NOMO-1 treated with DMSO at 0.1 percent for 48 hours (cell line): ENCODE data around the gene GALNT18.
A peak's percentile ranks its signal among the peaks of the same experiment; 100 is the strongest.

ENCODE experiments used
- DNase-seq: peaks from one replicate; lab custom pipeline; 2025; ENCODE audit not compliant: unreplicated experiment; lab: John Stamatoyannopoulos, UW

Gene GALNT18

GRCh38 chr11:11568651-11569229 lies 53.1 kb downstream of the GALNT18 start:
- no peak for DNase-seq

GRCh38 chr11:11567936-11568650 lies 53.7 kb downstream of the GALNT18 start:
- DNase-seq = no peak

- DNase-seq = no peak
Measured at GRCh38 chr11:11565636-11566035, 56.2 kb downstream of the GALNT18 start.

DNA sequence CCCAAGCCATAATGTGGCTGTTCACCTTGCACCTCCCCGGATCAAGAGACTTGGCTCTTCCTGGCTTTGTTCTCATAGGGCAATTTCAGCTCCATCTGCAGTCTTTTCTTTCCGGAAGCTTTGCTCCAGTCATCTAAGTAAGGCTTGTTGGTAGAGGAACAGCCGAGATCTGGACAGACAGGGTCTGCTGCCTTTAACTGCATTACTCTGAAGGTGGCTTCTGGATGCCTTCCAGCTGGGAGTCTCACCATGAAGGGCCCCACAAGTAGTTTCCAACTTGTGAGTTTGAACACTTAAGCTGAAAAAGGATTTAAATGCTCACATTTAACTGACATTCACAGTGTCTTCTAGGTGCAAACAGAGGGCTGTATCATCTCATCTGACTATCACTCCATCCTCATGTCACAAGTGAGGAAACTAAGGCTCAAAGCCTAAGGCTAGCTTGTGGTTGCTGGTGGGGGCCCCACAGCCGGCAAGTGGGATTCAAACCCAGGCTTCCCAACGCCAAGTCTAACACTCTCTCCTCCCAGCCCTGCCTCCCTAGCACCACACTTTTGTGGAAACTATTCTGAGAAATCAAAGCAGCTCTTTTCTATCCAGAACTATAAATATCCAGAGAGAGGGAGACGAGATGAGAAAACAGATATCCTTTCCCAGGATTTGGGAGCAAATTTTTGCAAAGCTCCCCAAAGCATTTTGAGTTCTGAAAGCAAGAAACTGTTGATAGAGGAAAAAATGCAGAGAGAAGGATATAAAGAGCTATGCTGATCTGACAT lies 58.4 kb downstream of the GALNT18 start:
- no peak for DNase-seq

DNA sequence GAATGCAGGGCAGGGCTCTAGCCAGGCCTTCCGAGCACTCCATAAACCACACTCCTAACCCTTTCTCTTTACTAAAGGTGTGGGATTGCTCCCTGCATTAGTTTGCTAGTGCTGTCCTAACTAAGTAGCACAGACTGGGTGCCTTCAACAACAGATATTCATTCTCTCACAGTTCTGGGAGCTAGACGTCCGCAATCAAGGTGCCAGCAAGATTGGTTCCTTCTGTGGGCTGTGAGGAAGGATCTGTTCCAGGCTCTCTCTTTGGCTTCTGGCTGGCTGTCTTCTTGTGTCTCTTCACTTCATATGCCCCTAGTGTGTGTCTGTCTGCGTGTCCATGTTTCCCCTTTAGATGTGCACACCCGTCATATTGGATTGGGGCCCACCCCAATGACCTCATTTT lies 59.8 kb downstream of the GALNT18 start:
- no peak for DNase-seq

DNA sequence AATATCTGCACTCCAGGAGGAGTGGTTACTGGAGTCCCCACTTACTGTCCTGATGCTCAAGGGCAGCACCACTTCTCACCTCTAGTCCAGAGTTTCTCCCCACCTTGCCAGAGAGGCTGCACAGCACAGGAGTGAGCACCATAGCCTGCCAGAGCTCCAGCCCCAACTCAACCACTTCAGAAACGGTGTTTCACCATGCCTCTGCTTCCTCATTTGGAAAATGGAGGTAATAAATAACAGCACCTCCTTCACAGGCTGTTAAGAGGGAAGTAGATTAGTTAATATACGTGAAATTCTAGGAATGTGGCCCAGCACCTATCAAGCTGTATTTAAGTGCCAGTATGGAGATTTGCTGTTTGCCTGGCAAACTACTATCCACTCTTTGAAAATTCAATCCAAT lies 63.0 kb downstream of the GALNT18 start:
- peak; percentile 1 for DNase-seq

DNA sequence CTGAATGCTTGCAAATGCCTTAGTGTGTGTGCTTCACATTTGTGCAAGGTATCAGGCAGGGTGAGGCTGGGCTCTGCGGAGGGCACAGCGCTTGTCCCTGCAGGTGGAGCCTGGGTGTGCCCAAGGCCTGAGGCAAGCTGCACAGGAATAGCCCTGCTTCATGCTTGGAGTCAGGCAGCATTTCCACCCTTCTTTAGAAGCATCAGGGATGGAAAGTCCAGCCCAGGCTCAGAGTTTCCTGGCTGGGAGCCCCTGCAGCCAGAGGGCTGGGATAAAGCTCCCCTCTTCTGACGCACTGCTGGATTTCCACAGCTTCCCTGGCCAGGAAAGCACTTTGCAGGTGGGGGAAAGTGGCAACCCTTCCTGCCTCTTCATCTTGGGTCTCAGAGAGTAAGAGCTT lies 63.4 kb downstream of the GALNT18 start:
- DNase-seq = no peak

GRCh38 chr11:11555208-11555607 lies 66.6 kb downstream of the GALNT18 start:
- no peak for DNase-seq

DNA sequence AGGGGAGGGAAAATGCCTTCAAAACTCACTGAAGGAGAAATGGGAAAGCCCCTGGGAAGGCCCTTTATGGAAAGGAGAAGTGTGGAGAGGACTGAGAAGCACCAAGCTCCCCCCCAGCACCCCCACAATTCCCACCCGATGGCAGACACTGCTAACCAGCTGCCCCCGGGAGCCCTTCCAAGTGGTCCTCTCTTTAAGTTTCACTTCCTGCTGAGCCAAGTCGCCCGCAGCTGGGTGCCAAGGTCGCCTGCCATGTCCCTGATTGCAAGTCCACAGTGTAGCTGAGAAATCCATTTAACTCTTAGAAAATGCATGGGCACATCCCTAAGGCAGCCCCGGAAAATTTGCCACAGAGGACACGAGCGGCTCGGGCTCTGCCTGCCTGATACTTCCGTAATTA lies 68.2 kb downstream of the GALNT18 start:
- DNase-seq = peak; percentile 11

DNA sequence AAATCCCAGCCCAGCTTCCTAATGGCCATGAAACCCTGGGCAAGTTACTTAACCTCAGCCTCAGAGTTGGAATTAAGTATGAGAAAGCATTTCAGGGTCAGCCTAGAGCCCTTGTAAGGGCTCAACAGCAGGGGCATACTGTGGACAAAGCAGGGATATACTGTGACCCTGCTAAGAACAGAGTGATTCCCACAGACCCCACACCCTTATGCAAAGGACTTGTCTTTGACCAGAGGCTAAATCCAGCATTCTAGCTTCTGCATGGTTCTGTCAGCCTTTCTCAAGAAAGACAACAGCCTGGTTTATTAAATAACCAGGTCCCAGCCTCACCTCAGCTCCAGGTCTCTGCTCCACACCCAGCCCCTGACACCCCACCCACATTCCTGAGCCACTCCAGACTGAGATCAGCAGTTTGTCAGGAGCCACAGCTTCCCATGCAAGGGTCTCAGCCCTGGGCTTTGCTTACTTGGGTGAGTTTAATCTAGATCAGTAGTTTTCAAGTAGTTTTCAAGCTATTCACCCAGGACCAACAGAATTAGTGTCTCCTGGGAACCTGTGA lies 69.2 kb downstream of the GALNT18 start:
- no peak for DNase-seq

DNA sequence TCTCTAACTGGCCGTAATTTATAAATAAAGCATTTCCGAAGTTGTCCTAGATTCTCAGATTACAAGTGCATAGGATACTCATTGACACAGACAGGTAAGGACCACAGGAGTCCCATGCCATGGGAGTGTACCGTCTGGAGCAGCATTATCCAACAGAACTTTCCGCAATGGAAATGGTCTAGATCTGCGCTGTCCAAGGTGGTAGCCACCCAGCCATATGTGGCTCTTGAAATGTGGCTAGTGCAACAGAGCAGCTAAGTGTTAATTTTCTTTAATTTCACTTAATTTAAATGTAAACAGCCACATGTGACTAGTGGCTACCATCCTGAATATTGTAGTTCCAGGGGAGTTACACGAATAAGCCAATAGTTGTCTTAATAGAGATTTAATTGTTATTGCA lies 71.3 kb downstream of the GALNT18 start:
- DNase-seq = no peak

DNA sequence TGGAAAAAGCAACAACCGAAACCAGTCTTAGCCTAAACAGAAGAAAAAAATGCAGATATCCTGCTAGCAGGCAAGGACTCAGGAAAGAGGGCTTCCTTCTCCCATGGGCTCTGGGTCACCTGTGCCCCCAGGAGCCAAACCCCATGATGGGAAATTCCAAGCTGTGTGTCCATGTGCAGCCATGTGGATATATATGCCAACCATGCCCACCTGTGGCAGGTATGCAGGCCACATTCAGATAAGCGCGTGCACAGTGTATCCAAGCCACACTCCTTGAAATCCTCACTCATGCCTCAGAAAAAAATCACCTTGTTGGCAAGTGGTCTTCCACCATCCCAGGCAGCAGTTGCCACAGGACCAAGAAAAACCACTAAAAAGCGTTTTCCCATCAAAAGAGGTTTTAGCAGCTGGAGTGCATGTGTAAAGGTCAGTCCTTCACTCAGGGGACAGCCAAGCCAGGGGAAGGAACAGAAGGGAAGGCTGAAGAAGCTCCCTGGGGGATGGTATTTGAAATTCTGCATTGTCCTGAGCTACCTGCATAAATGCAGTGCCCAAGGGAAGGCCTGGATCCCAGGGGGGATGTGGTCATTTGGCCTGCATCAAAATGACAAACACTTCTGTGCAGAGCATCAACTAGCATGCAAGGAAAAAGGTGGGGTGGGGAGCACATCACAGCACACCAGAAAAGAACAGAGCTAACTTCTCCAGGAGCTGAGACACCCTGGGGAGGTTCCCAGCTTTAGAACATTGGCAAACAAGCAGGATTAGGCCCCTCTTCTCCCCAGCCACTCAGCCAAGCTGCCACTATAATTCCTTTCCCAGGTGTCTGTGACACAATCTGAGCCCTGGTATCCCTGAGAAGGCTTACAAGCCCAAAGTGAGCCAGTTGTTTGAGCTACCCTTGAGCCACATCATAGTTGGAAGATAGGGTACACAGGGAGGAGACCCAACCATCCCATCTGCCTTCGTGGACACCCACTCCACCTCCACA lies 76.2 kb downstream of the GALNT18 start:
- DNase-seq = no peak

- no peak for DNase-seq
Measured at GRCh38 chr11:11543656-11544055, 78.1 kb downstream of the GALNT18 start.

DNA sequence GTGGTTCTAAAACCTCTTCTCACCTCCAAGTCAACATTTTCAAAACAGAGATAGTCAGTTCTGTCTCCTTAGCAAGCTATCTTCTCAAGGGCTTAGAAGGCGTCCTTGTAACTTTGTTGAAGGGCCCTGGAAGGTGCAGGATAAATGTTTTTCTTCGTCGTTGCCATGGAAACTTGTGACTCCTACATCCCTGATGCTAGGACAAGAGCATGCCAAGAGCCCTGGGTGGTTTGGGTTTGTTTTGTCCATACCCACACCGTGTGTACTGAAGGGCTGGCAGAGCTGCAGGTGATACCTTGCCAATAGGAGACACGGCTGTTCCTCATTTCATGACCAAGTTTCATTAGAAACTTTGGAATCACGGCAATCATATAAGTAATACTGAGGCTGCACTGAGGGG lies 81.6 kb downstream of the GALNT18 start:
- no peak for DNase-seq

- DNase-seq = no peak
Measured at GRCh38 chr11:11538277-11538960, 83.4 kb downstream of the GALNT18 start.

DNA sequence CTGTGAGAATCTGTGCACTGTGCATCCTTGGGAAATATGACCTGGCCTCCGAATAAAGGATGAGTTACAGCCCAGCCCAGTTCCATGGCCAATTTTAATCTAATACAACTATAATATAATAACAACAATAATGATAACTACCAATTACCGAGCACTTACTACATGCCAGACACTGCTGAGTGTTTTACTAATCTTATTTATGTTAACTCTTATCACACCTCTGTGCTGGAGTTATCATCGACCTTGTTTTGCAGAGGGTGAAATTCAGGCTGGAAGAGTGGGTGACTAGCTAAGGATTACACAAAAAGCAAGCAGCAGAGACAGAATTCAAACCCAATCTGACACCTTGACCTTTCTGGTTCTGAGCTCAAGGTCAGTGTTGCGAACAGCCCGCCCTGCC lies 83.9 kb downstream of the GALNT18 start:
- no peak for DNase-seq

DNA sequence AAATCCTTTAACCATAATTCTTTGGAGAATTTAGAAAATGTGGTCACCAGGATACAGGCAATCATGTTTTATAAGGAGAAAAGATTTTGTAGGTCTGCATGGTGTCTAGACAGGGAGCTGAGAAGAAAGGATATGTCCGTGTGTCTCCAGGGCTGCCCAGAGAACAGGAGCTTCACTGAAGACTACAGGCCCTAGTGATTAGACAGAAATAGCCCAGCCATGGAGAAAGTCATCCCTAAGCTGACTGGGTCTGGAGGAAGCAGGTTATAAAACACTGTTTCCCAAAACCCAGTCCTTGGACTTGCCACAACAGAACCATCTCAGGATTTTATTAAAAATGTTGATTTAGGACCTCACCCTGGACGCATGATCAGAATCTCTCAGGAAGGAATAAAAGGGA lies 84.4 kb downstream of the GALNT18 start:
- DNase-seq = no peak

GRCh38 chr11:11536650-11537049 lies 85.2 kb downstream of the GALNT18 start:
- no peak for DNase-seq

- DNase-seq = no peak
Measured at GRCh38 chr11:11535611-11536010, 86.2 kb downstream of the GALNT18 start.

DNA sequence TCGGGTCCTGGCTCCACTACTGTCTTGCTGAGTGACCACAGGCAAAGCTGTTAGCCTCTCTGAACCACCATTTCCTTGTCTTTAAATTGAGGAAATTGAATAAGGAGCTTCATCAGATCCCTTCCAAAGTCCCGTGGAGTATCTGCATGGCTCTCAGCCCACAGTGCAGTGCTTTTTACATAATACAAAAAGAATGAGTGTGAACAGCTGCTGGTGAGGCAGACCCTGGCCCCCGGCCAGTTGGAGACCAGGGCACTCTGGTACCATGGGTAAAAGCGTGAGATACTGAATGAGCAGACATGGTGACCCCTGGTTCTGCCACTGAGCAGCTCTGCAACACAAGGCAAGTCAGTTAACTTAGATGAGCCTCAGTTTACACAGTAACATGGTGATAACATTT lies 86.8 kb downstream of the GALNT18 start:
- DNase-seq = no peak
